OCI-LY1 (cell line): ENCODE data around the gene SLC45A1.

Experiments used
- H2AFZ ChIP-seq: fragments of 200-600 bp; sonication (generic), shearing (Covaris generic); 2 replicates; pipeline ENCODE4 v1.6.0; 2014; ENCODE audit warnings: antibody characterized with exemption, mild to moderate bottlenecking, low read length
- H3F3A ChIP-seq: fragments of 200-600 bp; sonication (generic), shearing (Covaris generic); 2 replicates; pipeline ENCODE4 v1.6.0; 2014; ENCODE audit warnings: mild to moderate bottlenecking, antibody characterized with exemption, low read length, moderate library complexity; ENCODE audit not compliant: insufficient read depth
- H3K27ac ChIP-seq: fragments of 200-600 bp; sonication (generic); 2 replicates; pipeline ENCODE4 v1.5.1; 2014; ENCODE audit warnings: low read length, mixed run types, mild to moderate bottlenecking, low read depth; ENCODE audit not compliant: poor library complexity, severe bottlenecking
- H3K27me3 ChIP-seq: fragments of 200-600 bp; sonication (generic); 2 replicates; pipeline ENCODE4 v1.6.0; 2014; ENCODE audit warnings: antibody characterized with exemption, mild to moderate bottlenecking, low read length, moderate library complexity; ENCODE audit not compliant: insufficient read depth
- H3K36me3 ChIP-seq: fragments of 200-600 bp; sonication (generic); 2 replicates; pipeline ENCODE4 v1.6.1; 2014; ENCODE audit warnings: mild to moderate bottlenecking, antibody characterized with exemption, low read length, moderate library complexity, mixed read lengths; ENCODE audit not compliant: insufficient read depth
- H3K4me1 ChIP-seq: fragments of 200-600 bp; sonication (generic); 2 replicates; pipeline ENCODE4 v1.5.1; 2014; ENCODE audit warnings: mild to moderate bottlenecking, low read length, moderate library complexity; ENCODE audit not compliant: insufficient read depth, severe bottlenecking
- H3K4me2 ChIP-seq: fragments of 200-600 bp; sonication (generic), shearing (Covaris generic); 2 replicates; pipeline ENCODE4 v1.6.1; 2014; ENCODE audit warnings: low read length
- H3K4me3 ChIP-seq: fragments of 200-600 bp; sonication (generic); 2 replicates; pipeline ENCODE4 v1.5.1; 2014; ENCODE audit warnings: low read length, low read depth, mild to moderate bottlenecking, mixed read lengths; ENCODE audit not compliant: poor library complexity, severe bottlenecking
- H3K79me2 ChIP-seq: fragments of 200-600 bp; shearing (Covaris generic); 2 replicates; pipeline ENCODE4 v1.6.1; 2016; ENCODE audit warnings: mixed run types, low read length, mixed read lengths; ENCODE audit not compliant: insufficient read depth
- H3K9ac ChIP-seq: fragments of 200-600 bp; sonication (generic), shearing (Covaris generic); 2 replicates; pipeline ENCODE4 v1.6.1; 2014; ENCODE audit warnings: mild to moderate bottlenecking, low read length, mixed read lengths
- H3K9me2 ChIP-seq: fragments of 200-600 bp; sonication (generic), shearing (Covaris generic); 2 replicates; pipeline ENCODE4 v1.6.1; 2014; ENCODE audit warnings: low read depth, mild to moderate bottlenecking, low read length, mixed read lengths
- H3K9me3 ChIP-seq: fragments of 200-600 bp; shearing (Covaris generic); 2 replicates; pipeline ENCODE4 v1.6.1; 2014; ENCODE audit warnings: low read length, mixed read lengths
- H4K20me1 ChIP-seq: fragments of 200-600 bp; sonication (generic), shearing (Covaris generic); 2 replicates; pipeline ENCODE4 v1.6.0; 2016; ENCODE audit warnings: mild to moderate bottlenecking, low read length; ENCODE audit not compliant: insufficient read depth
- CTCF ChIP-seq: fragments of 200-600 bp; sonication (generic), shearing (Covaris generic); IDR thresholded peaks from 2 replicates; pipeline ENCODE4 v1.5.1; 2017; ENCODE audit warnings: mild to moderate bottlenecking, antibody characterized with exemption, low read length, moderate library complexity, mixed read lengths
- EZH2 ChIP-seq: fragments of 200-600 bp; sonication (generic), shearing (Covaris generic); IDR thresholded peaks from 2 replicates; pipeline ENCODE4 v1.8.0; 2017; ENCODE audit warnings: borderline replicate concordance, mixed run types, mild to moderate bottlenecking, antibody characterized with exemption, low read length, moderate library complexity, mixed read lengths

SLC45A1 gene

GRCh38 chr1:8307628-8308027, 10.3 kb upstream of the SLC45A1 start:
- H3F3A ChIP-seq: no peaks in the 10 kb centered on the region
- H2AFZ ChIP-seq: no peak overlapping the region
- H3K36me3 ChIP-seq: no peaks in the 10 kb centered on the region
- H3K9me2 ChIP-seq: no peaks in the 10 kb centered on the region
- no peaks in the 10 kb centered on the region for H3K4me1 ChIP-seq
- no peak overlapping the region for H3K27ac ChIP-seq
- H3K27me3 ChIP-seq: no peaks in the 10 kb centered on the region
- no peaks in the 10 kb centered on the region for H3K79me2 ChIP-seq
- H3K4me2 ChIP-seq: no peak overlapping the region
- H3K9me3 ChIP-seq: no peaks in the 10 kb centered on the region
- TF ChIP-seq EZH2 (no peak), CTCF (no peak)
- H4K20me1 ChIP-seq: no peaks in the 10 kb centered on the region
- no peak overlapping the region for H3K9ac ChIP-seq
- H3K4me3 ChIP-seq: no peak overlapping the region

GRCh38 chr1:8311068-8311718, 6.7 kb upstream of the SLC45A1 start:
- no peaks in the 10 kb centered on the region for H3K9me3 ChIP-seq
- TF ChIP-seq EZH2: no peak
- TF ChIP-seq CTCF: no peak
- no peaks in the 10 kb centered on the region for H3K36me3 ChIP-seq
- H3K4me2 ChIP-seq: no peak overlapping the region
- no peak overlapping the region for H3K4me3 ChIP-seq
- H3K4me1 ChIP-seq: no peaks in the 10 kb centered on the region
- no peaks in the 10 kb centered on the region for H3K79me2 ChIP-seq
- no peak overlapping the region for H3K9ac ChIP-seq
- no peak overlapping the region for H3K27ac ChIP-seq
- H3K9me2 ChIP-seq: no peaks in the 10 kb centered on the region
- no peaks in the 10 kb centered on the region for H3F3A ChIP-seq
- no peak overlapping the region for H2AFZ ChIP-seq
- H4K20me1 ChIP-seq: no peaks in the 10 kb centered on the region
- no peaks in the 10 kb centered on the region; the same call in 1 of the 2 replicates for H3K27me3 ChIP-seq

GRCh38 chr1:8312235-8313218, 5.4 kb upstream of the SLC45A1 start:
- Histone ChIP-seq H3K27me3 (no peaks in the 10 kb centered on the region; the same call in 1 of the 2 replicates), H3K4me3 (no peak overlapping the region), H3K27ac (no peak overlapping the region), H3F3A (no peaks in the 10 kb centered on the region), H3K9me2 (no peaks in the 10 kb centered on the region), H3K9ac (no peak overlapping the region), H3K9me3 (no peaks in the 10 kb centered on the region), H2AFZ (no peak overlapping the region), H3K4me1 (no peaks in the 10 kb centered on the region), H3K79me2 (no peaks in the 10 kb centered on the region), H4K20me1 (no peaks in the 10 kb centered on the region), H3K4me2 (no peak overlapping the region), H3K36me3 (no peaks in the 10 kb centered on the region)
- no peak for TF ChIP-seq EZH2
- TF ChIP-seq CTCF: no peak
